K562 (cell line): ENCODE data around the gene EMID1. TPM values are rescaled to one million over a fixed set of nuclear protein-coding genes. Genes with fewer than 3 reads are reported as not detected.

Source experiments
- ATAC-seq: fragments of 200-7000 bp; cut with Tn5 transposase; 3 replicates; pipeline ENCODE4 v1.9.1; 2020; ENCODE audit warnings: moderate library complexity
- BruUV-seq: library from RNA; stranded (reverse); fragments of 400-500 nt; replicated peaks from 2 replicates; lab custom pipeline; 2021; lab: Mats Ljungman, UMichigan
- CTCF ChIA-PET: fragments of 300-600 bp; formaldehyde crosslinking; extraction: SDS; loops from one replicate; lab custom pipeline; 2021; ENCODE audit warnings: low intra/inter-chr PET ratio; lab: Yijun Ruan, JAX
- POLR2A ChIA-PET: fragments of 300-600, 350-650 bp; sonication (Branson Sonifier 250); formaldehyde crosslinking; extraction: SDS; loops from one replicate; lab custom pipeline; 2021; ENCODE audit warnings: antibody characterized with exemption, inconsistent platforms; lab: Yijun Ruan, JAX
- DNase-seq, 4 experiments: peaks; one replicate each; pipeline versions ENCODE4 v3.0.0 to v3.0.0-alpha.2; 2011 to 2018; ENCODE audit warnings: low spot score in 3 of 4, mixed read lengths in 3 of 4; ENCODE audit errors: extremely low read depth in 1 of 4
- FAIRE-seq: peaks from 2 replicates; lab custom pipeline; 2011; peaks lifted over from hg19 to GRCh38; lab: Jason Lieb, UNC
- H2AFZ ChIP-seq: 2 replicates; pipeline ENCODE4 v1.6.0; 2011; ENCODE audit warnings: low read depth, low read length, control low read depth, inconsistent platforms
- H3K27ac ChIP-seq: fragments of 200-600 bp; 3 replicates; pipeline ENCODE4 v1.8.0; 2011; ENCODE audit warnings: low read depth, mild to moderate bottlenecking, control low read depth, inconsistent platforms, low read length, moderate library complexity, mixed read lengths; ENCODE audit errors: extremely low read depth
- H3K27me3 ChIP-seq, 2 experiments: fragments of 300-600 bp in 1 of 2; 2 replicates in 1 of 2; 3 replicates in 1 of 2; pipeline versions ENCODE4 v1.6.0 to v1.8.0; 2011; ENCODE audit warnings: inconsistent platforms in 2 of 2, low read length in 2 of 2, mild to moderate bottlenecking in 1 of 2, mixed read lengths in 1 of 2, moderate library complexity in 1 of 2; ENCODE audit not compliant: control insufficient read depth in 2 of 2, insufficient read depth in 2 of 2
- H3K36me3 ChIP-seq: fragments of 300-600 bp; 3 replicates; pipeline ENCODE4 v1.8.0; 2011; ENCODE audit warnings: mild to moderate bottlenecking, low read length, inconsistent platforms; ENCODE audit not compliant: control insufficient read depth, insufficient read depth
- H3K4me1 ChIP-seq, 2 experiments: fragments of 200-600 bp in 1 of 2; replicated peaks in 1 of 2; 2 replicates in 1 of 2; 3 replicates in 1 of 2; pipeline versions ENCODE4 v1.5.1 to v1.8.0; 2011; ENCODE audit warnings: inconsistent platforms in 2 of 2, low read length in 2 of 2, mild to moderate bottlenecking in 1 of 2, mixed read lengths in 1 of 2, moderate library complexity in 1 of 2; ENCODE audit not compliant: control insufficient read depth in 2 of 2, insufficient read depth in 2 of 2
- H3K4me2 ChIP-seq: 2 replicates; pipeline ENCODE4 v1.6.1; 2011; ENCODE audit warnings: low read length, control low read depth, inconsistent platforms, mixed read lengths; ENCODE audit not compliant: insufficient read depth
- H3K4me3 ChIP-seq: fragments of 200-600 bp; sonication (generic), shearing (Covaris generic); 2 replicates; pipeline ENCODE4 v1.5.1; 2016; ENCODE audit warnings: control low read depth, inconsistent platforms
- H3K79me2 ChIP-seq: fragments of 200-600 bp; 3 replicates; pipeline ENCODE4 v1.8.0; 2011; ENCODE audit warnings: low read length, inconsistent platforms; ENCODE audit not compliant: control insufficient read depth, insufficient read depth
- H3K9ac ChIP-seq, 2 experiments: 2 replicates each; pipeline versions ENCODE4 v1.6.0 to v1.6.1; 2011; ENCODE audit warnings: low read depth in 2 of 2, low read length in 2 of 2, control low read depth in 1 of 2, inconsistent platforms in 1 of 2, mild to moderate bottlenecking in 1 of 2, mixed read lengths in 1 of 2; ENCODE audit not compliant: insufficient read depth in 1 of 2
- H3K9me1 ChIP-seq: one replicate; pipeline ENCODE4 v1.6.0; 2011; ENCODE audit warnings: inconsistent platforms, mild to moderate bottlenecking, low read length, moderate library complexity; ENCODE audit not compliant: control insufficient read depth, insufficient read depth
- H3K9me3 ChIP-seq: replicated peaks from 2 replicates; pipeline ENCODE4 v1.5.1; 2011; ENCODE audit warnings: low read depth, low read length, inconsistent platforms; ENCODE audit not compliant: control insufficient read depth, insufficient read depth
- H4K20me1 ChIP-seq: replicated peaks from 2 replicates; pipeline ENCODE4 v1.6.1; 2011; ENCODE audit warnings: low read length, inconsistent platforms, mixed read lengths; ENCODE audit not compliant: control insufficient read depth, insufficient read depth
- ARID2 ChIP-seq: fragments of 450-650 bp; IDR thresholded peaks from 2 replicates; pipeline ENCODE4 v1.6.1; 2017; ENCODE audit warnings: antibody characterized with exemption, mild to moderate bottlenecking
- WGBS: fragments of 100-300 bp; shearing (Covaris generic); methylation state at CpG from one replicate; pipeline ENCODE4 v1.1.6; 2016; ENCODE audit warnings: low coverage, mixed read lengths; ENCODE audit not compliant: insufficient coverage; ENCODE audit errors: missing lambda C conversion rate; 5-methylcytosine and 5-hydroxymethylcytosine counted together
- in situ Hi-C: fragments of 300-500 bp; cut with MboI; formaldehyde crosslinking; loops from 4 replicates; pipeline ENCODE4 v1.15.0; 2018; ENCODE audit warnings: inconsistent platforms, mixed read lengths
- intact Hi-C: fragments of 100-400 bp; cut with micrococcal nuclease; formaldehyde crosslinking; loops from 2 replicates; pipeline ENCODE4 v1.14.2; 2022
- polyA plus RNA-seq, 8 experiments: library from polyadenylated mRNA; depleted of rRNA in 4 of 8; stranded (reverse) in 5 of 8; unstranded in 3 of 8; fragments of >200 nt; fragmentation: Nextera tagmentation in 2 of 8; fragmentation: Illumina TruSeq in 1 of 8; extraction: Ambion mirVana in 2 of 8; extraction: Trizol in 1 of 8; gene quantifications; 2 replicates each; pipeline versions ENCODE4 v1.2.1 to v1.2.3, GENCODE V29; 2011 to 2014; ENCODE audit warnings: inconsistent platforms in 1 of 8, missing spikeins in 1 of 8
- total RNA-seq, 7 experiments: library from RNA; depleted of rRNA in 6 of 7; stranded (reverse); fragments of >200 nt in 6 of 7; fragmentation: Illumina TruSeq in 2 of 7; extraction: Trizol in 2 of 7; gene quantifications; 2 replicates each; pipeline versions ENCODE4 v1.2.1 to v1.2.3, GENCODE V29; 2011 to 2021; ENCODE audit warnings: low replicate concordance in 1 of 7
- TF ChIP-seq, protein P1 (sequence below), 3 experiments: IDR thresholded peaks in 2 of 3; conservative IDR thresholded peaks in 1 of 3; 2 replicates each; pipeline ENCODE4 v1.5.1; 2011 to 2012; ENCODE audit warnings: low read length in 3 of 3, mild to moderate bottlenecking in 3 of 3, control low read depth in 2 of 3, improper control_type of control experiment in 1 of 3, inconsistent platforms in 1 of 3, low read depth in 1 of 3, mixed read lengths in 1 of 3, moderate library complexity in 1 of 3; ENCODE audit not compliant: insufficient read depth in 2 of 3

The EMID1 gene
- total and polyA plus RNA-seq, 9 of the 15 experiments (the other 6 are each of a cell fraction or from before 2014, with no cell fraction given): 0.15 to 7.2 (median 2.7) TPM

GRCh38 chr22:29194184-29194583 lies 11.5 kb upstream of the EMID1 start:
- in situ Hi-C loops: no loop called here
- POLR2A ChIA-PET: no interaction called here
- CTCF ChIA-PET: no interaction called here
- H3K4me1 ChIP-seq: peaks cover 23 to 25% of the 10 kb centered on the region in 2 experiments
- H3K4me2 ChIP-seq: no peak overlapping the region
- intact Hi-C loops: no loop called here
- H3K4me3 ChIP-seq: no peak overlapping the region
- H3K79me2 ChIP-seq: no peaks in the 10 kb centered on the region; the same call in 2 of the 3 replicates
- FAIRE-seq: no peak
- no peak overlapping the region for H2AFZ ChIP-seq
- H3K9me1 ChIP-seq: no peaks in the 10 kb centered on the region
- H4K20me1 ChIP-seq: no peaks in the 10 kb centered on the region
- no peak overlapping the region for H3K9ac ChIP-seq
- BruUV-seq: no TSS peak
- TF ChIP-seq, protein P1, sequence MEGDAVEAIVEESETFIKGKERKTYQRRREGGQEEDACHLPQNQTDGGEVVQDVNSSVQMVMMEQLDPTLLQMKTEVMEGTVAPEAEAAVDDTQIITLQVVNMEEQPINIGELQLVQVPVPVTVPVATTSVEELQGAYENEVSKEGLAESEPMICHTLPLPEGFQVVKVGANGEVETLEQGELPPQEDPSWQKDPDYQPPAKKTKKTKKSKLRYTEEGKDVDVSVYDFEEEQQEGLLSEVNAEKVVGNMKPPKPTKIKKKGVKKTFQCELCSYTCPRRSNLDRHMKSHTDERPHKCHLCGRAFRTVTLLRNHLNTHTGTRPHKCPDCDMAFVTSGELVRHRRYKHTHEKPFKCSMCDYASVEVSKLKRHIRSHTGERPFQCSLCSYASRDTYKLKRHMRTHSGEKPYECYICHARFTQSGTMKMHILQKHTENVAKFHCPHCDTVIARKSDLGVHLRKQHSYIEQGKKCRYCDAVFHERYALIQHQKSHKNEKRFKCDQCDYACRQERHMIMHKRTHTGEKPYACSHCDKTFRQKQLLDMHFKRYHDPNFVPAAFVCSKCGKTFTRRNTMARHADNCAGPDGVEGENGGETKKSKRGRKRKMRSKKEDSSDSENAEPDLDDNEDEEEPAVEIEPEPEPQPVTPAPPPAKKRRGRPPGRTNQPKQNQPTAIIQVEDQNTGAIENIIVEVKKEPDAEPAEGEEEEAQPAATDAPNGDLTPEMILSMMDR (IDR thresholded peaks at IDR 0.05 in 2 of 3, conservative IDR thresholded peaks at IDR 0.05 in 1 of 3; ENCODE audit: insufficient read depth in 2 of 3, low read depth in 1 of 3, low read length in 3 of 3): 0 out of 6 replicates have a peak, but pooled peaks of 2 of the 3 experiments have one; percentile 8 to 28
- no peak for TF ChIP-seq ARID2
- no peaks in the 10 kb centered on the region for H3K27me3 ChIP-seq
- H3K9me3 ChIP-seq: peaks cover 2% of the 10 kb centered on the region
- H3K27ac ChIP-seq: no peak overlapping the region
- 100% methylated on average over 1 of the region's 2 CpGs for WGBS
- ATAC-seq: no peak
- DNase-seq: peak in 2 of 4 experiments; percentile 43 to 52
- no peaks in the 10 kb centered on the region for H3K36me3 ChIP-seq
